ENCODE data around the gene UNC80. TPM values are rescaled to one million over a fixed set of nuclear protein-coding genes. Genes with fewer than 3 reads are reported as not detected.

UNC80 gene
- total RNA-seq, 4 donors from 2014 or later: under 0.01 to 3.0 (median 0.45) TPM

DNA sequence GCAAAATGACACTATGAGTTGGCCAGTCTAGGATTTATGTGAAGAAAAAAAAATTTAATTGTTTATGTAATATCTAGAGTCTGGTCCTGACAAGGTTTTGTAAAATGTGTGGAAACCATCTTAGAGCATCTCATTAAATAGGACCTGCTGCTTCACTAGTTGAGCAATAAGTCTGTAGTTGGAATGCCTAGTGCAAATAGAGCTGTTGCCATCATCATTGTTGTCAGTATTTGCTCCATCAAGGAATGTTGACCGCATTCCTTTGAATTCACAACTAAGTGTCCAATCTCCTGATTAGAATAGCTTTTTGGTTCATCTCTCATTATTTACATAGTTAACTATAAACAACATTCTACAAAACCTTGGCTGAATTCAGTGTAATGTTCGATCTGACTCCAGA is 198.6 kb downstream of the UNC80 start:
- Histone ChIP-seq H3K27me3 (no peaks in the 10 kb centered on the region), H3K36me3 (no peaks in the 10 kb centered on the region), H3K4me1 (no peaks in the 10 kb centered on the region), H3K4me3 (no peak overlapping the region), H3K9me3 (no peaks in the 10 kb centered on the region), H3K27ac (no peak overlapping the region)
- DNase-seq: no peak
- intact Hi-C loops (cut with DNase I; ENCODE audit: low total_unique reads): no loop called here
- TF ChIP-seq, protein P1, sequence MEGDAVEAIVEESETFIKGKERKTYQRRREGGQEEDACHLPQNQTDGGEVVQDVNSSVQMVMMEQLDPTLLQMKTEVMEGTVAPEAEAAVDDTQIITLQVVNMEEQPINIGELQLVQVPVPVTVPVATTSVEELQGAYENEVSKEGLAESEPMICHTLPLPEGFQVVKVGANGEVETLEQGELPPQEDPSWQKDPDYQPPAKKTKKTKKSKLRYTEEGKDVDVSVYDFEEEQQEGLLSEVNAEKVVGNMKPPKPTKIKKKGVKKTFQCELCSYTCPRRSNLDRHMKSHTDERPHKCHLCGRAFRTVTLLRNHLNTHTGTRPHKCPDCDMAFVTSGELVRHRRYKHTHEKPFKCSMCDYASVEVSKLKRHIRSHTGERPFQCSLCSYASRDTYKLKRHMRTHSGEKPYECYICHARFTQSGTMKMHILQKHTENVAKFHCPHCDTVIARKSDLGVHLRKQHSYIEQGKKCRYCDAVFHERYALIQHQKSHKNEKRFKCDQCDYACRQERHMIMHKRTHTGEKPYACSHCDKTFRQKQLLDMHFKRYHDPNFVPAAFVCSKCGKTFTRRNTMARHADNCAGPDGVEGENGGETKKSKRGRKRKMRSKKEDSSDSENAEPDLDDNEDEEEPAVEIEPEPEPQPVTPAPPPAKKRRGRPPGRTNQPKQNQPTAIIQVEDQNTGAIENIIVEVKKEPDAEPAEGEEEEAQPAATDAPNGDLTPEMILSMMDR (IDR thresholded peaks at IDR 0.05): no peak
- TF ChIP-seq POLR2A (IDR thresholded peaks at IDR 0.05): no peak

DNA sequence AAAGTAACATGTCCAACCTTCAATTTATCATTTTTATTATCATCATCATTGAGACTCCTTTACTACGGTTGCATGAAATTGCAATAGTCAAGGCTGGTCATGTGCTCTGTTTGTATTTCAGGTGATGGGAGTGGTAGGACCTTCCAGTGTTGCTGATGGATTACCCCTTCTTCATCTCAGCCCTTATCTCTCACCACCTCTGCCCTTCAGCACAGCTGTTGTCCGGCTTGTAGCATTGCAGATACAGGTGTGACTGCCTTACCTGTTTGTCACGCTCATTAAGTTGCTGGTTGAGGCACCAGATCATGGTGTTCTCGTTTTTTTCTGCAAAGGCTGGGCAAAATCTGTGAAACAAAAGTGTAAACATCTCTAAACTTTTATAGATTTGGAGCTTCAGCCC is 199.1 kb downstream of the UNC80 start:
- Histone ChIP-seq H3K9me3 (no peaks in the 10 kb centered on the region), H3K36me3 (no peaks in the 10 kb centered on the region), H3K27ac (no peak overlapping the region), H3K4me3 (no peak overlapping the region), H3K4me1 (no peaks in the 10 kb centered on the region), H3K27me3 (no peaks in the 10 kb centered on the region)
- intact Hi-C loops (cut with DNase I; ENCODE audit: low total_unique reads): no loop called here
- no peak for TF ChIP-seq POLR2A (IDR thresholded peaks at IDR 0.05)
- TF ChIP-seq, protein P1 (IDR thresholded peaks at IDR 0.05): no peak
- no peak for DNase-seq

DNA sequence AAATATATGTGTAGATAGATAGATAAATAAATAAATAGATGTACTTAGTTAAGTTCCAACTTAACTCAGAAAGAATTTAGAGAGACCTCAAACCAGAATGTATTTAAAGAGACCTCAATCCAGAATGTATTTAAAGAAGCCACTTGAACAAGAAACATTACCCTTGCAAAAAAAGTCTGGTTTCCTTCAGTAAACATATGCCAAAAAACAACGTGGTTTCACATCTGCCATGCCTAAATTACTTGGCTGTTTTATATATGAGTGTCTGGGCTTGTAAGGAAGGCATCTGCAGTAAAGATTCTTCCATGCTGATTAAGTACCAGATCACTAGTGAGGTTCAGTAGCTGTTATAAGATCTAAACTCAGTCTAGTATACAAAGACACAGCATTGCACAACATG is 201.7 kb downstream of the UNC80 start:
- Histone ChIP-seq H3K36me3 (no peaks in the 10 kb centered on the region), H3K27ac (no peak overlapping the region), H3K4me3 (no peak overlapping the region), H3K4me1 (no peaks in the 10 kb centered on the region), H3K9me3 (no peaks in the 10 kb centered on the region), H3K27me3 (no peaks in the 10 kb centered on the region)
- intact Hi-C loops (cut with DNase I; ENCODE audit: low total_unique reads): no loop called here
- TF ChIP-seq, protein P1 (IDR thresholded peaks at IDR 0.05): no peak
- no peak for TF ChIP-seq POLR2A (IDR thresholded peaks at IDR 0.05)
- no peak for DNase-seq

DNA sequence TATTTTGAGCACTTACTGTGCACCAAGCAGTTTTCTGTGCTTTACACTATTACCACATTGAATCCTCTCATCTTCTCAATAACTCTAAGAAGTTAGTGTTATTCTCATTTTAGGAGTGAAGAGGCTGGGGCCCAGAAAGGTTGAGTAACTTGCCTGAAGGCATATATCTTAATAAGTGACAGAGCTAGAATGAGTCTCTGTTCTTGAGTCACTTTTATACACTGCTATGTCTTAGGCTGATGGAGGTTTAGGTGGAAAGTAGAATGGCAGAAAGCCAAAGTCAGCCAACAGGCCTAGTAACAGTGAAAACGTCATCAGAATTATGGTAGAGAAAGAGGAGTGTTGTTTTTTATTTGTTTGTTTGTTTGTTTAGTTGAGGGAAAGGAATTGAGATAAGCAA is 202.9 kb downstream of the UNC80 start:
- Histone ChIP-seq H3K36me3 (no peaks in the 10 kb centered on the region), H3K27me3 (no peaks in the 10 kb centered on the region), H3K4me1 (no peaks in the 10 kb centered on the region), H3K27ac (no peak overlapping the region), H3K9me3 (no peaks in the 10 kb centered on the region), H3K4me3 (no peak overlapping the region)
- no peak for DNase-seq
- intact Hi-C loops (cut with DNase I; ENCODE audit: low total_unique reads): no loop called here
- TF ChIP-seq, protein P1 (IDR thresholded peaks at IDR 0.05): no peak
- TF ChIP-seq POLR2A (IDR thresholded peaks at IDR 0.05): no peak

DNA sequence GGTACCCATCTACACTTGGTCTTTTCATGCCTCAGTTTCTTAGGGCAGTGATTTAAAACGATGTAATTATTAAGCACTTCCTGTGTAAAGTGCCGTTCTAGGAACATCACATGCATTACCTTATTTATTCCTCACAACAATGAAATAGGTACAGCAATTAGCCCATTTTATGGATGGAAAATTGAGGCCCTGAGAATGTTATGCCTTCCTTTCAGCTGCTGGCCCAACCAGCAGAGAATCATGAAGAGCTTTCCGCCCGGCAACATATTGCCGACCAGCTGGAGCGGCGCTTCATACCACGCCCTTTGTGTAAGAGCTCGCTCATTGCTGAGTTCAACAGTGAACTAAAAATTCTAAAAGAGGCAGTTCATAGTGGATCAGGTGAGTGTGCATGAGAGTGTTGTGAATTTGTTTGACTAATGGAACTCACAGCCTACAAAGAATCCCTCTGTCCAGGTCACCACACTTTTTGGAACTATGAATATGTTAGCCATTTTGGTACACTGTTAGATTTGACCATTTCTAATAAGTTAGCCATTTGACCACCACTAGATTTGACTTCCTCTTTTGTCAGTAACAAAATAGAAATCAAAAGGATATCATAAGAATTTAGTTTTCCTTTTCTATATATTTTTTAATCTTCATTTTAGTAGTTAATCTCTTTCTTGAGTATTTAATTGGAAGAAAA is 205.2 kb downstream of the UNC80 start:
- intact Hi-C loops (cut with DNase I; ENCODE audit: low total_unique reads): loop anchor here (5.0 kb wide), 1 partner anchor 220 kb away; no protein-coding TSS in a partner anchor
- no peaks in the 10 kb centered on the region for H3K4me1 ChIP-seq
- H3K27ac ChIP-seq: no peak overlapping the region
- H3K4me3 ChIP-seq: no peak overlapping the region
- H3K9me3 ChIP-seq: no peaks in the 10 kb centered on the region
- TF ChIP-seq, protein P1 (IDR thresholded peaks at IDR 0.05): no peak
- no peak for TF ChIP-seq POLR2A (IDR thresholded peaks at IDR 0.05)
- no peaks in the 10 kb centered on the region for H3K27me3 ChIP-seq
- DNase-seq: no peak
- H3K36me3 ChIP-seq: no peaks in the 10 kb centered on the region
